Stimulated activated CD4-positive, alpha-beta T cell treated with anti-CD3 and anti-CD28 coated beads, Interleukin-4, amount 100 ng/mL, for 4 hours (primary cell): ENCODE measurements around the gene TLX1.

Experiments
- DNase-seq, 2 experiments: peaks; one replicate each; pipeline ENCODE4 v3.0.0-alpha.2; 2020

TLX1 gene

DNA sequence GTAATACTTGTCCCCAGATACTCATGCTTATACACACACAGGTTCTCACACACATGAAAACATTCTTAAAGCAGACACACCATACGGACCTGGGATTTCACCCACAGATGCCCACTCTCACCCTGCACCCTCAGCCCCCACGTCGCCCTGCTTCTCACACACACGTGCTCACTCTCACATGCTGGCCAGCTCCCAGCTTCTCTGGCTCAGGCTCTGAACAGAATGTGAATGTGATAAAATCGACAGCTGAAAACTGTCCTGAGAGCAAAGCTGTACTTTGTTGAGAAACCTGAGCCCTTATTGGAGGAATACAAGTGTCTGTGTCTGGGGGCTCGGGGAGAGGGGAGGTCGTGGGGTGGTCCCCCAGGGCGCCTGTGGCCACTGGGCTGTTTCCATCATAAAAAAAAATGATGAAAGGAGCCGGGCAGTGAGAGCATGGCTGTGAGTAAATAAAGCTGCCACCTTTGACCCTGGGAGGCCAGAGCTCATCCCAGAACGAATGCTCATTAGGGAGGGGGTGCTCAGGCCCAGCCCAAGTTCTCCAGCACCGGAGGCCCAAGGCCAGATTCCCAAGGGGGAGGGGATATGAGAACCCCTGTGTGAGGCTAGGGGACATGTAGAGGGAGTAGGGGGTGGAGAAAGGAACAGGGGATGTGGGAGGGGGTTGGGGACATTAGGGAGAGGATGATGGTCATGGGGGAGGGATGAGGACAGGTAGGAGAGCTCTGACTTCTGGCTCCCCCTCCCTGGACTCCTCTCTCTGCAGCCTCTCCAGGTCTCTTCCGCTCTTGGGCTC is 18.1 kb upstream of the TLX1 start:
- no peak for DNase-seq

DNA sequence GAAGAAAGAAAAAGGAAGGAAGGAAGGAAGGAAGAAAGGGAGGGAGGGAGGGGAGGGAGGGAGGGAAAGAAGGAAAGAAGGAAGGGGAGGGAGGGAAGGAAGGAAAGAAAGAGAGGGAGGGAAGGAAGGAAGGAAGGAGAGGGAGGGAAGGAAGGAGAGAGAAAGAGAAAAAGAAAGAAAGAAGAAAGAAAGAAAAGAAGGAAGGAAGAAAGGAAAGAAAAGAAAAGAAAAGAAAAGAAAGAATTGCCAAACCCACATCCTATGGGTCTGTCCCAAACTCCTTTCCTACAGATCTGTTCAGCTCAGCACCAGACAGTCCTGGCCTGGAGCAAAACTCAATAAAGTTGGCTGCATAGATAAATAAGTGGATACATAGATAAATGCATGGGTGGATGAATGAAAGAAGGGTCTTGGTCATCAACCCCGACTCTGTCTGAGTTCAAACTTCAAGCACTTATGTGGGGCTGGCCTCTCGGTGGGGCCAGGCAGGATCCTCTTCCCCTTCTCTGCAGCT is 17.2 kb upstream of the TLX1 start:
- DNase-seq, result no peak

DNA sequence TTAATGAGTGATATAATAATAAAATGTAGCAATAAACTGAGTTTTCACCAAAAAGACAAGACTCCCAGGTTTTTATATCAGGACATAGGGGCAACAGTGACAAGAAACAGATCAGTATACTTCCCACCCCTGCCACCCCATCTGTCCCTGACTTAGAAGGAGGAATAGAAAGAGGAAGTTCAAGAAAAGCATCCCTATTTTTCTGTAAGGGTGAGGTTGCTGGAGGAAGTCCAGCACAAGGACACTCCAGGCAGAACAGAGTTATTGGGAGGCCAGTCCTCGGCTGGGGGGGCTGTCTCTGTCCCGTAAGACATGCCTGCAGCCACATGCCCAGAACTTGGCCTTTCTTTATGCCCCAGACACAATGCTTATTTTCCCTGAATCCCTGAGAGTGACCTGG is 16.5 kb upstream of the TLX1 start:
- no peak for DNase-seq

DNA sequence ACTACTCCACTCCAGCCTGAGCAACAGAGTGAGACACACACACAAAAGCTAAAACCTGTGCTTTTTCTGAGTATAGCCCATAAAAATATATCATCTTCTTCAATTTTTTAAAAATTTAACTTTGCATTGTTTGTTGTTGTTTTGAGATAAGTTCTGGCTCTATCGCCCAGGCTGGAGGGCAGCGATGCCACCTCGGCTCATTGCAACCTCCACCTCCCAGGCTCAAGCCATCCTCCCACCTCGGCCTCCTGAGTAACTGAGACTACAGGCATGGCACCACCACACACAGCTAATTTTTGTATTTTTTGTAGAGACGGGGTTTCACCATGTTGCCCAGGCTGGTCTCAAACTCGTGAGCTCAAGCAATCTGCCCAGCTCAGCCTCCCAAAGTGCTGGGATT is 14.3 kb upstream of the TLX1 start:
- DNase-seq, result no peak

DNA sequence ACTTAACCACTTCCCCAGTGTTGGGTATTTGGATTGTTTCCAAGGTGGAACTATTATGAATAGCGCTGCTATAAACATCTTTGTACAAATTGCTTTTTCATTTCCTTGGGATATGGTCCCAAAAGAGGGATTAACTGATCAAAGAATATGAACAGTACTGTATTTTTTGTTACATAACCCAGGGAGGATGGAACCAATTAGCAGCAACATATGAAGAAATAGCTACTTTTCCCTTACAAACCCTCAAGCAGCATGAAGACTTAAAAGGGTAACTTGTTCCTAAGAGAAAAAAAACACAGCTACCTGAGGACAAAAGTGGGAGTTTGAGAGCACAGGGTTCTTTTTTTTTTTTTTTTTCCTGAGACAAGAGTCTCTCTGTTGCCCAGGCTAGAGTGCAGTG is 13.1 kb upstream of the TLX1 start:
- DNase-seq, result no peak

DNA sequence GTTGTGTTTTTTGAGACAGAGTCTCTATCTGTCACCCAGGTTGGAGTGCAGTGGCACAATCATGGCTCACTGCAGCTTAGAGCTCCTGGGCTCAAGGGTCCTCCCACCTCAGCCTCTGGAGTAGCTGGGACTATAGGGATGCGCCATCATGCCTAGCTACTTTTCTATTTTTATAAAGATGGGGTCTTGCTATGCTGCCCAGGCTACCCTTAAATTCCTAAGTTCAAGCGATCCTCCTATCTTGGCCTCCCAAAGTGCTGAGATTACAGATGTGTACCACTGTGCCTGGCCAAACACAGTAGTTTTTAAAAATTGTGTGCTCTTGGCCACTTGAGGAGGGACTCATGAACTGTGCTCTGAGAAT is 10.6 kb upstream of the TLX1 start:
- no peak for DNase-seq

DNA sequence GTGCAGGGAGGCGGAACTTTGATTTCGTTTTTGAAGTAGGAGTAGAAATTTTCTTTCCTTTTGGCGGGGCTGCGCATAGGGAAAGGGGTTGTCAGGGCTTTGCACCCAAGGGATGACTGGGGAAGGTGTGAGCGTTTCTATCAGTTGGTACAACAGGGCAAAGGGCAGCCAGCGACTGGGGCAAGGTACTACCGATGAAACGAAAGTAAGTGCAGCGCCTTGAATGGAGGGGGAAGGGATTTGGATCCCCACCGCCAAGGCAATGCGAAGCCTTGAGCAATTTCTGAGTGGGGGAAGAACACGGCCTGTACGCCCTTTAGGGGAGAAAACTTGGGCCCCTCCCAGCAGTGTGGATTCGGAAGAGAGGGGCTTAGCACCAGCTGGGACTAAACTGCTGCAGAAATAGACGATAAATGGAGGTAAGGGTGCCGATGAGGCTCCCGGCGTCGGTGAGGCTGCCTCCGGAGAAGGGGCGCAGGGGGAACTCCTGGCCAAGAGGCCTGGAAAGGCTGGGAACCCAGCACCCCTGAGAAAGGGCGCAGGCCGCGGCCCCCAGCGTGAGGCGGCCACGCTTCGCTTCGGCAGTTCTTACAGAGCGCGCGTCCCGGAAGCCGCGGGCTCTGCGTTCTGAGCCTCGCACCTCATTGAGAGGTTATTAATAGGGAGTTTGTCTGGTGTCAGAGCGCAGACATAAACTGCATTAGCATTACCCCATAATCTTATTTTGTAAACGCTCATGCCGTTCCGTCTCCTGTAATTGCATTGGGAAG is 10.0 kb upstream of the TLX1 start:
- DNase-seq, result peak; percentile 34 to 38

DNA sequence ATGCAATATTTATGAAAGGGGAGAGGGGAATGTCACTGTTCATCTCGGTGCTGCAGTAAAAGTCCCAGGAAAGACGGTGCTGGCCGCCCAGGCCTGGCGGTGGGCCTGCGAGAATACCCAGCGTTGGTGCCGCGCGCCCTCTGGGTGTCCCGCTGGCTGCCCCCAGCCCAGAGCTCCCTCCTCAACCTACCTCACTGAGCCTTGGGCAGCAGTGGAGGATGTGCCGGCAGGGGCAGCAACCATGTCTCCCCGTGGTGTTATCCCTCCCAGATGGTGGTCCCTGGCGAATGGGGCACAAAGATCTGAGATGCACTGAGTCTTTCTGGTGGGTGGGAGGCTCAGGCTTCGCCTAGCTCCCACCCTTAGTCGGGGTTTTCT is 9.5 kb upstream of the TLX1 start:
- no peak for DNase-seq

DNA sequence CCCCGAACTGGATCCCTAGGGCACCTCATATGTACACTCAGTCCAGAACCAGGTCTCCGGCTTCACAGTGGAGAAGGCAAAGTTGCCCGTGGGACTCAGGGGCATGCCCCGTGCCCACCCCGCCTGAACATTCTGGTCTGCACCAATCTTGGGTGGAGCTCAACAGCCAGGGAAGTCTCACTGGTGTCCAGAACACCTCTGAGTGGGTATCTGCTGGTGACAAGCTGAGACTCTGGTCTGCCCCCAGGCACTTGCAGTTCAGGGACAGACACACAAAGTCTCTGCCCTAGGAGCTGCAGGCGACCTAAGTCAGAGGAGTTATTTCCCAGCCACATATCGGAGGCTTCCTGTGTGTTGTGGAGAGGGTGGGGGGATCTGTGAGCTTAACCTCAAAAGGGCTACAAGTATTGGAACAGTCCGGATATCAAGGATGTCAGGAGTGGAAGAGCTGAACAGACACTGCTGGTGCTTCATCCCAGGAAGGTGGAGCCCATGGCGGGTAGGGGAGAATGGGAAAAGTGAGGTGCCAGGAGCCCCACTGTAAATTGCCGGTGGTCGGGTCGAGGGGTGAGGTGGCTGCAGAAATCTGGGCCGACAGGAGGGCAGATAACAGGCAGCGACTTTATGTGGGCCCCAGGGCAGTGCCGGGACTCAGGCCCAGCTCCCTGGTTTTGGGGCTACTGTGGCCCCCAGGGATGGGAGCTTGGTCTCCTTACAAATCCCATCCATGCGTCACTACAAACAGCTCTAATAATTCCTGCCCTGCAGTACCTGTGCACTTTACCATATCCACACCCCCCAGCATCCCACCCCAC is 8.6 kb upstream of the TLX1 start:
- no peak for DNase-seq

DNA sequence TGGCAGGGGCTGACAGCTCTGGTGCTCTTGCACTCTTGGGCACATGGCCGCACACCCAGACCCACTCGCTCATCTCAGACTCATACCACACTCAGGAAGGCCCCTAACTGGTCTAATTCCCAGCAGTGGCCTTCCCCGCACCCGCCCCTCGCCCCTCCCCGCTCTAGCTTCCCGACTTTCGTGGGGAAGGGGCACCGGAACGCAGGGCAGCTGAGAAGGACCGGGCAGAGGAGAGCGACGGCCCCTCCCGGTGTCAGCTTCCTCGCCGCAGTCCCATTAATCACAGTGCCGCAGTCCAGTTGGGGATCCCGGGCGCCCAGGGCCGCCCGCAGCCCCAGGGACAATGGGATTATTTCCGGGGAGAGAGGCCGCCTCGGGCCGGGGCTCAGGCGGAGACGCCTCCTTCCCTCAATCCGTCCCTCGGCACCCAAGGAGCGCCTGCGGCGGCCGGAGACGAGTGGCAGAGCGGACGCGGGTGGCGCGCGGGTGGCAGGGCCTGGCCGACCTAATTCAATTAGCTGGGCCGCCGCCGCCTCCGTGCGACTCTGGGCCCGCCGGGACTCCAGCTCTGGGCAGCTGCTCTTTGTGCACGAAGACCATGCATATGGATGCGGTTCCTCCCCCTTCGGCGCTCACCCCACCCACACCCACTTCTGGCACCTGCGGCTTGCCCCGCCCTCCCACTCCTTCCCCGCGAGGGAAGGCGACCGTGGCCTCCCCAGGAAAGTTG is 7.8 kb upstream of the TLX1 start:
- DNase-seq, result no peak

DNA sequence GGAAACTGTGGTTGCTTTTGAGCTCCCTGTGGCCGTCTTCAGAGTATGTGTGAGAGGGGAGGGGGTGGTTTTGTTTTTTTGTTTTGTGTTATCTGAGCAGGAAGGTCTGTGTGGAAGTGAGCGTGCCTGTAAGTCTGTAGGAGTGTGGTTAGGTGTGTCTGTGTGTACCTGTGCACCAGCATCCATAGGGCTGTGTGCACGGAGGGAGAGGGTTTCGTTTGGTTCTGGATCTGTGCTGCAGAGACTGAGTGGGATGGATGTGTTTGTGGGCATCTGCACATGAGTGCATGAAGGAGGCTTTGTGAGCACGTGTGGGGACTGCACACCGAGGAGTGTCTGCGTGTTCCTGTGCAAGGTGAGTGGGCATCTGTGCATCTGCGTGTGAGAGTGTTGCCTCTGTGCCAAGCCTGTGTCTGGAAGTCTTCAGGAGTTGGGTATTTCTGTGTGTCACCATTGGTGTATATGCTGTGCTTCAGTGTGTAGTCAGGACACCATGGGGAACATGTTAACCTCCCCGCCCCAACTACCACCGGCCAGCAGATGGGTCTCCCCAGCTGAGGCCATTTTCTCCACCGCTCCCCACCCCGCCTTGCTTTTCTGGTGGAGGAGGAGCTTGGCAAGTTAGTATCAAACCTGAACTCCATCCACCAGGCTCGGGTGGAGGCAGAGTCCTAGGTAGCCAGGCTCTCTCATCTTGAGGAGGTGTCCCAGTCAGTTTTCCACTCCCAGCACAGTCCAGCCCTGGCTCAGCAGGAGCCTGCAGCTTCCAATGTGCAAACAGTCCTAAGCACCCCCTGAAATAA is 7.1 kb upstream of the TLX1 start:
- DNase-seq, result no peak

DNA sequence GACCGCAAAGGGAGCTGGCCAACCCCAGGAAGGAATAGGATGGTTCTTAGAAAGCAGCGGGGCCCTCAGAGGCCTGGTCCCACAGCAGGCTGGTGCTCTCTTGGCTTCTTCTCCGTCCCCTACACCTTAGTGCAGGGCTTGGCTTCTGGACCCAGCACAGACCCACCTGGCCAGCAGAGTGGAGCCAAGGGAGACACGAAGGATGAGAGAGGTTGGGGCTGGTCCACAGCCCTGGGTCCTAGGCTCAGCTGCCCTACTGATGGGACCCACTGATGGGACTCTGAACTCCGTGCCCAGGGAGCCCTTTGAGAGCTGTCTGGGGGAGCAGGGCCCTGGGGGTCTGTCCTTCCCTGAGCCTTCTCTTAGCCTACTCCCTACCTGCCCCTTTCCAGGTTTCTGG is 6.2 kb upstream of the TLX1 start:
- no peak for DNase-seq

DNA sequence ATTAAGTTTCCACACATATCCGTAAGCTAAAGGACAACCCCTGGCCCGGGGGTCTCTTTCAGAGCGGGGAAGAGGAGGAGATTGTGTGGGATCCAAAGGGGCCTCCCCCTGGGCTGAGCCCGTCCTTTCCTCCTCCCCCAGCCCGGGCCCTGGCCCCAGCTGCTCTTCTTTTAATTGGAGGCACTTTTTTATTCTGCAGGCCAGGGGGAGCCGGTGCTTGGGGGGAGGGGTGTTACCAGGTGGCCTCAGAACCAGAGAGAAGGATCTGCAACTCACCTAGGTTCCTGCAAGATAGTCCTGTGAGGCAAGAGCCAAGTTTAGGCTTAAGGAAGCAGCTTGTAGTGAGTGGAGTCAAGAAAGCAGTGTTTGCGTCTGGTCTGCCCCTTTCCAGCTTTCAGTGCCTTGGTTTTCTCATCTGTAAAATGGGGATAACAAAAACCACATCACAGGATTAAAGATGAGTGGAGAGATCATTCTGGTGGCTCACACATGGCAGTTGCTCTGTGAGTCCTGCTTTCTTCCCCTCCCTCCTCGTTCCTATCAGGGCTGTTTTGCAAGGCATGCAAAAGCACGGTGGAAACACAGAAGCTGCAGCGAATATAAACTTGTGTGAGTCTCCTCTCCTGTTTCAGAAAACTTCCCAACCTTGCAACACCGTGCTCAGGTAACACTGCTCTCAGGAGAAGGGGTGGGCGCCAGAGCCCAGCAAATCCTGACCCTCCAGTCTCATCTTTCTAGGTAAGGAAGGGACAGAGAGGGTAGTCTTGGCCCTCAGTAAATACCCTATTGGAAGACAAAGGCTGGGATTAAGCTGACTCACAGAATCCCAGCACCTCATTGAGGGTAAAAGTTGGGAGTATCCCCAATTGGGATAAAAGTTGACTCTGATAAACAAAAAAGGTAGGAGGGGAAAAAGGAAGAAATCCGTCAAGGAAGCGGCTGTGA is 4.1 kb upstream of the TLX1 start:
- DNase-seq, result no peak

DNA sequence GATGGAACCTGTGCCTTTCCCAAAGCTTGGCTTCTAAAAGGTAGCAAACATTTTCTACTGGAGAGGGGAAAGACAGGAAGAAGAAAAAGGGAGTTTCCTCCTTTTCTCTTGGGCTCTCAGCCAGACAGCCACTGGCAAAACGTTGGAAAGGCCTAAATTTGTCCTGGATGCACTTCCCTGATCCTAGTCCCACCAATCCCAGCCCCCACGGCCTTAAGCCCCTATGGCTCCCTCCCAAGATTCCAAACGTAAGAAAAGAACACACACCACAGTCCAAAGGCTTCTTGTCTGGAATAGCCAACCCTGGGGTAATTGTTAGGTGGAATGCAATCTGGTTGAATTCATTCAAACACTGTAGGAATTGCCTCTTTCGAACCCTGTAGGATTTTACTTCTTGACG is 959 bp upstream of the TLX1 start:
- DNase-seq, result no peak

DNA sequence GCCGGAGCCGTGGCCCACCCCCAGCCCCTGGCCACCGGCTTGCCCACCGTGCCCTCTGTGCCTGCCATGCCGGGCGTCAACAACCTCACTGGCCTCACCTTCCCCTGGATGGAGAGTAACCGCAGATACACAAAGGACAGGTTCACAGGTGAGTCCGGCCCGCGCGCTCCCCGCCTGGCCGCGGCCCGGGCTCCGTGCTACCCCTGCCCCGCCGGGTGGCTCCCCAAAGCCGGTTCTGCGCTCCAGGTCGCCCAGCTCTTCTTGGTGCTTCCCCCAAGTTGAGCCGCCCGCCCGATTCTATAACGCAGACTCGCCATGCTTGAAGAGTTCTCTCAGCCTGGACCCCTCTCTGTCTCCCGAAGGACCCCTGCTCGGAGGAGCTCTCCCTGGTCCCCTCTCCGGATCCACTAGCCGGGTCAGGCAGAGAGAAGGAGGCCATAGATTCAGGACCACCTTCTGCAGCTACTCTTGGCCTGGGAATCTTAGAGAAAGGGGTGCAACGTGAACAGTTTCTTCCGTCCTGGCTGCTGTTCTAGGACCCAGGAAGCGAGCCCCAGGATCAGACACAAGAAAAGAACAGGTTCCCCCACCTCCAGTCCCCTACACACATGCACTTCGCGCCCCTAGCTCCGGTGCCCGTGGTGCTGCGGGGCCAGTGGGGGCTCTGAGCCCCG is 999 bp downstream of the TLX1 start:
- no peak for DNase-seq

DNA sequence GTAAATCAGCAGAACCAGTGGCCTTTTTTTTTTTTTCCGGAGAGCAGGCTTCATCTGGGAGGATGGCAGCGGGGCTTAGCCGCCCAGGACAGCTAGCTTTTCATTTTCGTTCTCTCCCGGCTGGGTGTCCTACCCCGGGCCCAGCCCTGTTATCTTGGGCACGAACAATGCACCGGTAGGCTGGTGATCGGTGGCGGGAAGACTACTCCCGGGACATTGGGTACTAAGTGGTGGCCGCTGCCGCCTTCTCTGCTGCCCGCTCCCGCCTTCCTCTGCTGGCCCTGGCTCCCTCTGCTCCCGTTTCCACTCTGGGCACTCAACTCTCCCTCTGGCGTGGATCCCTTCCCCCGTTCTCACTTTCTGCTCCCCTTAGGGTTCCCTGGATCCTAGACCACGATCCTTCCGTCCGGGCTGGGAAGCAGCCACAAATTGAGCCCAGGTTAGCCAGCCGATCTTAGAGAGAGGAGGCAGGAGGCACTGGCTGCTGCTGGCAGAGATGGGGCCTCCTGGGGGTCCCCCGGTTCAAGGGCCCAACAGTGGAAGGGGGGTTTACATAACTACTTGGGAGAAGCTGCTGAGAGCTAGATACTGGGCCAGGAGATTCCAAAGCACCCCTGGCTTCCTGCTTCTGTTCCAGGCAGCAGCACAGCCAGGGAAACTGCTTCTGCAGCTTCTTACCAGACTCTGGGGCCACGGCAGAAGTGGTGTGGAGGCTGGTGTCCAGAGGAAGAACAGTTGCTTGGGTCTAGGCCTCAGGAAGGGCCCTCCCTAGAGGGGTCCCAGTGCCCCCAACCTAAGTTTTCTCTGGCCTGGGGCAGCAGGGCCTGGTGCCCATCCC is 1.8 kb downstream of the TLX1 start:
- no peak for DNase-seq

DNA sequence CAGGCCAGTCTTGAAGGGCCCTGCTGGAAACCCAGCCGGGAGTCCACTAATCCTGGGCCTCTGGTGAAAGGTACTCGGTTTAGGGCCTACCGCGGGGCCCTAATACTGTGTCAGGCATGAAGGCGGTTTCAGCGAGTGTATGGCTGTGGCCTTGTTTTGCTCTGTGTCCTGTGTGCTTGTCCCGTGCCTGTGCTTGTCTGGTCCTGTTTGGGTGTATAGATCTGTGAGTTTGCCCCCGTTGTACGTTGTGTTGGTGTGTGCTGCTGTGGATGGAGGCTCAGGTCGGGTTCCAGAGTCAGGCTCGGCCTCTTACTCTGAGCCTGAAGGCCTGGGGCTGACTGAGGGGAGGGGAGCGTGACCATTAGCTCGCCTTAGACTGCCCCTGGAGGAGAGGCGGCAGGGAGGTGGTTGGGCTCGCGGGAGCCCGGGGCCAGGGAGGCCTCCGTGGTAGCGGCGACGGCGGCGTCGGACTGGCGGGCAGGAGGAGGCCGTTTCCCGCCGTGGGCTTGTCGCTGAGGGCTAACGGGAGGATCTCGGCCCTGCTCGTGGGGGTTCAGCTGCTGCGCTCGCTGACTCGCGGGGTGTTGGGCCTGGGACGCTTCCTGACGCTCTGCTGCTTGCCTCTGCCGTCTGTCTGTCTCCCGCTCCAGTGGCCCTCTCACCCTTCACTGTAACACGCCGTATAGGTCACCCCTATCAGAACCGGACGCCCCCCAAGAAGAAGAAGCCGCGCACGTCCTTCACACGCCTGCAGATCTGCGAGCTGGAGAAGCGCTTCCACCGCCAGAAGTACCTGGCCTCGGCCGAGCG is 2.6 kb downstream of the TLX1 start:
- no peak for DNase-seq
